SU-DHL-6 (cell line): ENCODE results near the gene CFAP251.

Experiments
- H2AFZ ChIP-seq: fragments of 200-600 bp; sonication (generic); 2 replicates; pipeline ENCODE4 v1.6.1; 2014; ENCODE audit warnings: low read depth, mild to moderate bottlenecking, moderate library complexity, mixed read lengths, antibody characterized with exemption, low read length; ENCODE audit not compliant: severe bottlenecking
- H3F3A ChIP-seq: fragments of 200-600 bp; shearing (Covaris generic); 2 replicates; pipeline ENCODE4 v1.6.0; 2016; ENCODE audit warnings: antibody characterized with exemption, mild to moderate bottlenecking; ENCODE audit not compliant: insufficient read depth
- H3K27ac ChIP-seq: fragments of 200-600 bp; sonication (generic); 2 replicates; pipeline ENCODE4 v1.5.1; 2016; ENCODE audit warnings: low read depth, mild to moderate bottlenecking, low read length, moderate library complexity, mixed read lengths
- H3K27me3 ChIP-seq: fragments of 200-600 bp; sonication (generic), shearing (Covaris generic); 2 replicates; pipeline ENCODE4 v1.6.0; 2014; ENCODE audit warnings: mild to moderate bottlenecking, low read length
- H3K36me3 ChIP-seq: fragments of 200-600 bp; sonication (generic); 2 replicates; pipeline ENCODE4 v1.6.1; 2014; ENCODE audit warnings: mild to moderate bottlenecking, low read length, mixed read lengths
- H3K4me2 ChIP-seq: fragments of 300-600, 200-600 bp; shearing (Covaris generic), sonication (generic); 2 replicates; pipeline ENCODE4 v1.6.0; 2014; ENCODE audit warnings: low read length, low read depth, mild to moderate bottlenecking; ENCODE audit not compliant: poor library complexity, severe bottlenecking
- H3K4me3 ChIP-seq: fragments of 200-600 bp; sonication (generic); 2 replicates; pipeline ENCODE4 v1.5.1; 2014; ENCODE audit warnings: antibody characterized with exemption, low read length, mild to moderate bottlenecking, mixed read lengths; ENCODE audit not compliant: insufficient read depth, poor library complexity, severe bottlenecking
- H3K79me2 ChIP-seq: fragments of 200-600 bp; sonication (generic); 2 replicates; pipeline ENCODE4 v1.6.1; 2014; ENCODE audit warnings: mild to moderate bottlenecking, low read length, moderate library complexity; ENCODE audit not compliant: insufficient read depth
- H3K9ac ChIP-seq: fragments of 200-600 bp; sonication (generic); 2 replicates; pipeline ENCODE4 v1.7.0; 2014; ENCODE audit warnings: mild to moderate bottlenecking, low read length
- H3K9me2 ChIP-seq: fragments of 200-600 bp; sonication (generic); replicated peaks from 2 replicates; pipeline ENCODE4 v1.6.1; 2014; ENCODE audit warnings: low read length; ENCODE audit not compliant: insufficient read depth
- H3K9me3 ChIP-seq: fragments of 200-600 bp; sonication (generic); 2 replicates; pipeline ENCODE4 v1.6.1; 2014; ENCODE audit warnings: low read length, mixed read lengths; ENCODE audit not compliant: insufficient read depth
- H4K20me1 ChIP-seq: fragments of 200-600 bp; sonication (generic); 2 replicates; pipeline ENCODE4 v1.6.1; 2014; ENCODE audit warnings: low read depth, mild to moderate bottlenecking, antibody characterized with exemption, low read length, moderate library complexity, mixed read lengths
- CTCF ChIP-seq: fragments of 200-600 bp; sonication (generic); IDR thresholded peaks from one replicate; pipeline ENCODE4 v1.5.1; 2017; ENCODE audit warnings: antibody characterized with exemption, mild to moderate bottlenecking, low read length, moderate library complexity; ENCODE audit not compliant: insufficient read depth, poor library complexity, severe bottlenecking
- EZH2phosphoT487 ChIP-seq: fragments of 200-600 bp; sonication (generic), shearing (Covaris generic); conservative IDR thresholded peaks from 2 replicates; pipeline ENCODE4 v1.6.1; 2018; ENCODE audit warnings: mild to moderate bottlenecking, antibody characterized with exemption, low read length, moderate library complexity, mixed read lengths

CFAP251 gene

GRCh38 chr12:121908702-121909101 is 9.7 kb upstream of the CFAP251 start:
- no peaks in the 10 kb centered on the region for H3K9me2 ChIP-seq
- H3K9me3 ChIP-seq = no peaks in the 10 kb centered on the region
- no peaks in the 10 kb centered on the region for H3F3A ChIP-seq
- H3K4me2 ChIP-seq = no peak overlapping the region
- H3K79me2 ChIP-seq = peaks cover 7% of the 10 kb centered on the region; the same call in 1 of the 2 replicates
- no peak overlapping the region for H2AFZ ChIP-seq
- H3K4me3 ChIP-seq = no peak overlapping the region
- no peak overlapping the region for H3K27ac ChIP-seq
- TF ChIP-seq EZH2phosphoT487 (no peak), CTCF (no peak)
- no peaks in the 10 kb centered on the region for H3K36me3 ChIP-seq
- no peaks in the 10 kb centered on the region for H4K20me1 ChIP-seq
- no peaks in the 10 kb centered on the region for H3K27me3 ChIP-seq
- no peak overlapping the region for H3K9ac ChIP-seq

GRCh38 chr12:121911824-121912585 is 6.4 kb upstream of the CFAP251 start:
- no peaks in the 10 kb centered on the region for H3K36me3 ChIP-seq
- TF ChIP-seq EZH2phosphoT487 (no peak), CTCF (no peak)
- no peak overlapping the region for H3K27ac ChIP-seq

GRCh38 chr12:121915841-121916321 is 2.5 kb upstream of the CFAP251 start:
- Histone ChIP-seq H3K27ac (peak overlapping the region; percentile 86), H2AFZ (no peak overlapping the region), H3K79me2 (no peaks in the 10 kb centered on the region; the same call in 1 of the 2 replicates), H3K27me3 (no peaks in the 10 kb centered on the region), H3K4me3 (no peak overlapping the region), H3K9me2 (no peaks in the 10 kb centered on the region), H3K9ac (no peak overlapping the region), H4K20me1 (no peaks in the 10 kb centered on the region), H3K9me3 (no peaks in the 10 kb centered on the region), H3F3A (peaks cover 31% of the 10 kb centered on the region), H3K36me3 (no peaks in the 10 kb centered on the region), H3K4me2 (no peak overlapping the region)
- no peak for TF ChIP-seq EZH2phosphoT487
- TF ChIP-seq CTCF = no peak

More at GRCh38 chr12:121911824-121912585, 6.4 kb upstream of the CFAP251 start:
- H4K20me1 ChIP-seq = no peaks in the 10 kb centered on the region
- H3K4me3 ChIP-seq = no peak overlapping the region
- no peak overlapping the region for H2AFZ ChIP-seq
- no peak overlapping the region for H3K4me2 ChIP-seq
- peaks cover 14% of the 10 kb centered on the region for H3F3A ChIP-seq
- no peaks in the 10 kb centered on the region for H3K9me2 ChIP-seq
- H3K9ac ChIP-seq = no peak overlapping the region
- H3K9me3 ChIP-seq = no peaks in the 10 kb centered on the region
- no peaks in the 10 kb centered on the region for H3K27me3 ChIP-seq
- H3K79me2 ChIP-seq = peaks cover 7% of the 10 kb centered on the region; the same call in 1 of the 2 replicates
